Myocyte (in vitro differentiated cells): ENCODE measurements around the gene CPSF6. TPM values are rescaled to one million over a fixed set of nuclear protein-coding genes. Genes with fewer than 3 reads are reported as not detected.
"Not testable (repeated sequence)": the region's sequence is repeated elsewhere in the genome, so short reads cannot be mapped to it uniquely, and the experiment has no call there.

Source experiments
- DNase-seq: peaks from one replicate; pipeline ENCODE4 v3.0.0-alpha.2; 2012; ENCODE audit warnings: low read depth
- total RNA-seq: library from RNA; depleted of rRNA; stranded (reverse); fragments of >200 nt; gene quantifications from 2 replicates; pipeline ENCODE4 v1.2.3, GENCODE V29; 2014

Gene CPSF6
- total RNA-seq, 1 donor from 2014 or later = 23.4 TPM

GRCh38 chr12:69254862-69255261 lies 15.5 kb downstream of the CPSF6 start:
- DNase-seq = no peak

DNA sequence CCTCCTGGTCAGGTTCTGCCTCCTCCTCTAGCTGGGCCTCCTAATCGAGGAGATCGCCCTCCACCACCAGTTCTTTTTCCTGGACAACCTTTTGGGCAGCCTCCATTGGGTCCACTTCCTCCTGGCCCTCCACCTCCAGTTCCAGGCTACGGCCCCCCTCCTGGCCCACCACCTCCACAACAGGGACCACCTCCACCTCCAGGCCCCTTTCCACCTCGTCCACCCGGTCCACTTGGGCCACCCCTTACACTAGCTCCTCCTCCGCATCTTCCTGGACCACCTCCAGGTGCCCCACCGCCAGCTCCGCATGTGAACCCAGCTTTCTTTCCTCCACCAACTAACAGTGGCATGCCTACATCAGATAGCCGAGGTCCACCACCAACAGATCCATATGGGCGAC lies 19.3 kb downstream of the CPSF6 start:
- no peak for DNase-seq

- no peak for DNase-seq
Measured at GRCh38 chr12:69262264-69262974, 23.1 kb downstream of the CPSF6 start.

DNA sequence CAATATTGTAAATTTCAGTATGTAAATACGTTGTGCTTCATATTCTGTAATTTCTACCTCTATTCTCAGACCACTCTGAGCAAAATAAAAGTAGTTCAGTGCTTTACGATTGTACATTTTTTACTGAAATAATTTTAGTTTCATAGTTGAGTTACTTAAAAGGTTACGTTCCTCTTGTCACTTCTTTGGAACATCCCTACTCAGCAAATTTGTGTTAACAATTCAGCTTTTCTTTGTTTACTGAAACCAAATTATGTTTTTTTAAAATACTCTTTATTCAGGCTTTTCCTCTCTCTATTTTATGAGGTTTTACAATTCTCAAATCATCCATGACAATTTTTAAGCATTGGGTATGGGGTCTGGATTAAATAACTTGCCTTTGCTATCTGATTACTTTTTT lies 25.8 kb downstream of the CPSF6 start:
- DNase-seq = no peak

DNA sequence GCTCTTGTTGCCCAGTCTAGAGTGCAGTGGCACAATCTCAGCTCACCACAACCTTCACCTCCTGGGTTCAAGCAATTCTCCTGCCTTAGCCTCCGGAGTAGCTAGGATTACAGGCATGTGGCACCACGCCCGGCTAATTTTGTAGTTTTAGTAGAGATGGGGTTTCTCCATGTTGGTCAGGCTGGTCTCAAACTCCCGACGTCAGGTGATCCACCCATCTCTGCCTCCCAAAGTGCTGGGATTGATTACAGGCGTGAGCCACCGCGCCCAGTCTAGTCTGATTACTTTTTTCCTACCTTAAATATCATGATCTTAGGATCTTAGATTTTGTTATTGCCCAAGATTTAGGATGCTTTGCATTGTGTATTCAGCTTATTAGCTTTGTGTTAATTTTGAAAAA lies 26.3 kb downstream of the CPSF6 start:
- not testable (repeated sequence) for DNase-seq

GRCh38 chr12:69266036-69266635 lies 26.8 kb downstream of the CPSF6 start:
- DNase-seq = no peak

DNA sequence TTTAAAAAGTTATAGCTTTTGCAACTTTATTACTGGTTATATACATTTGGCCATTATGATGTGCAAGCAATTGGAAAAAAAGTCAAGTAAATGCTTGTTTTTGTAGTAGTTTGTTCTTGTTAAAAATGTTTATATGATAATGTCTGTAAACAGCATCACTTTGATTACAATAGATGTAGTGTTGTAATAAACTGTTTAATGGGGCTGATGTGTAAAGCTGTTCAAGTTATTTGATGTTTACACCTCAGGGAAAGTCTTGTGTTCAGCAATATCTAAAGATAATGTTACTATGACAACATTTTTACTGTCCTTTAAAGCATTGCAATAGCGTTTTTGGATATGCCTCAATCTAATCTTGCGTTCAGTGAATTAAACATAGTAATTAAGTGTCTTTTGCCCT lies 30.4 kb downstream of the CPSF6 start:
- no peak for DNase-seq

GRCh38 chr12:69272511-69272910 lies 33.1 kb downstream of the CPSF6 start:
- DNase-seq = no peak

GRCh38 chr12:69274861-69275260 lies 35.5 kb downstream of the CPSF6 start:
- no peak for DNase-seq

DNA sequence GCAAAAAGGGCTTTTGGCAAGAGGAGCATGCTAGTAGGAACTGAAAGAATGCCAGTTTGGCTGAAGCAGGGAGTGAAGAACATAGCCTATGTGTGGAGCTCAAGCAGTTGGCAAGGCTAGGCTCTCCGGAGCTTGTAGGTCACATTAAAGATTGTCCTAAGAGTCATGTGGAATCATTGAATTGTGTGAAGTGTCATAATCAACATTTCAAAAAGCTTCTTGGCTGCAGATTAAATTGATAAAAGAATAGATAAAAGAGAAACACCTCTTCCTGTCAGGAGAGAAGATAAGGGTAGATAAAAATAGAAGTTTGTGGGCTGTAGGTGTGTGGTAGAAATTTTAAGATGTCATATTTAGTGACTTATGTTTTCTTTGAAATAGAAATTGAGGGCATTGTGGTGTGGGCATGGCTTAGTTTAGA lies 36.1 kb downstream of the CPSF6 start:
- DNase-seq = no peak

DNA sequence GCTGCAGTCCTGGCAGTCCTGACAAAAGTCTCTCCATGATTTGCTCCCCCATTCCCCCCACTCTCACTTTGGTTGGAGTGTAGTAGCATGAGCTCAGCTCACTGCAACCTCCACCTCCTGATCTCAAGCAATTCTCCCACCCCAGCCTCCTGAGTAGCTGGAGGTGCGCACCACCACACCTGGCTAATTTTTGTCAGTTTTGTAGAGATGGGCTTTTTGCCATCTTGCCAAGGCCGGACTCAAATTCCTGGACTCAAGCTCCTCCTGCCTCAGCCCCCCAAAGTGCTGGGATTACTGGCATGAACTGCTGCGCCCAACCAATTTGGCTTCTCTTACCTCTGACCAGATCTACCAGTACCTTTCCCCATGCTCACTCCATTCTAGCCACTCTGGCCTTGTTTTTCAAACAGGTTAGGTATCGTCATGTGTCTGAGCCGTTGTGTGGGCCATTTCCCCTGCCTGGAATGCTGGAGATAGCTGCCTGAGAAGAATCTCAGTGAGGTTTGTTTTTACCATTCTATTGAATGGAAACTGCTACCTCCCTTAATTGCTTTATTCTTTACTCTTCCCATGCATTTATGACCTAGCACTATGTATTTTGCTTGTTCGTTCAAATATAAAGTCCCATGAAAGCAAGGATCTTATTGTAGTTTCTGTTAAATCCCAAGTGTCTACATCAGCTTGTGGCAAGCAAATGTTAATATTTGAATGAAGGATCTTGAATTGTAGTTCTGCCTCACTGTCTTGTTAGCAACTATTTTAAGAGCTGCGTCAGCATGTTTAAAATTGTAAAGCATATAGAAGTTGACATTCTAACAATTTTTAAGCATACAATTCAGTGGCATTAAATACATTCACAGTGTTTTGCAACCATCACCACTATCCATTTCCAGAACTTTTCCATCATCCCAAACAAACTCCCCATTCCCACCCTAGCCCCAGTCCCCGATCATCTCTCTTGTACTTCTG lies 39.7 kb downstream of the CPSF6 start:
- no peak for DNase-seq

DNA sequence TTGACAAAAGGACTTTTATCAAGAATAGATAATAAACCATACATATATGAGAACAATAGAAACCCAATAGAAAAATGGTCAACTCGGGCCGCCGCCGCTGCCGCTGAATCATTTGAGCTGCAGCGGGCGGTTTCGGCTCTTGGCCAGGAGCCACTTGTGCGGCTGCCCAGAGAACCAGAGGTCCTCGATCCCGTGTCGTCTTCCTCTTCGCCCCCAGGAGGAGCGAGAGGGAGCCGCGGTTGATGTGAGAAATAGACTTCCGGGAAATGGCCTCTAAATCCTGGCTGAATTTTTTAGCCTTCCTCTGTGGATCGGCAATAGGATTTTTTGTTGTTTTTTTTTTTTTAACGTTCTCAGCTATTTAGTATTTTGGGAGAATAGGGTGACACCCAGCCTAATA lies 44.8 kb downstream of the CPSF6 start:
- peak; percentile 86 for DNase-seq

DNA sequence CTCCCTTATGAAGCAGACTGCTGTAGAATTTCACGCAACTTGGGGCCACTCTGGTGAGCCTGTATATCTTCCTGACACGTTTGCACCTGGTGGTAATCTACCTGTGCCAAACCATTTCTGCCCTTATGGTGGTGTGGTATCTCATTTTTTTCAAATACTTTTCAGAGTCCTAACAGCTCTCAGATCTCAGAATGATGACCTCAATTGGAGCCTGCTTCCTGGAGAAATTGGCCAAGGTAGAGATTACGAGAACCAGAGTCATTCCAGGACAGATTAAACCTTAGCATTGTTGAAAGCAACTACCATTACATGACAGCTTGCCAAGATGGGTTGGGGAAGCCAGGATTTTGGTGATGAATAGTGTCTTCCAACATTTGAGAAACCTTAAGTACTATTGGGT lies 48.2 kb downstream of the CPSF6 start:
- no peak for DNase-seq

DNA sequence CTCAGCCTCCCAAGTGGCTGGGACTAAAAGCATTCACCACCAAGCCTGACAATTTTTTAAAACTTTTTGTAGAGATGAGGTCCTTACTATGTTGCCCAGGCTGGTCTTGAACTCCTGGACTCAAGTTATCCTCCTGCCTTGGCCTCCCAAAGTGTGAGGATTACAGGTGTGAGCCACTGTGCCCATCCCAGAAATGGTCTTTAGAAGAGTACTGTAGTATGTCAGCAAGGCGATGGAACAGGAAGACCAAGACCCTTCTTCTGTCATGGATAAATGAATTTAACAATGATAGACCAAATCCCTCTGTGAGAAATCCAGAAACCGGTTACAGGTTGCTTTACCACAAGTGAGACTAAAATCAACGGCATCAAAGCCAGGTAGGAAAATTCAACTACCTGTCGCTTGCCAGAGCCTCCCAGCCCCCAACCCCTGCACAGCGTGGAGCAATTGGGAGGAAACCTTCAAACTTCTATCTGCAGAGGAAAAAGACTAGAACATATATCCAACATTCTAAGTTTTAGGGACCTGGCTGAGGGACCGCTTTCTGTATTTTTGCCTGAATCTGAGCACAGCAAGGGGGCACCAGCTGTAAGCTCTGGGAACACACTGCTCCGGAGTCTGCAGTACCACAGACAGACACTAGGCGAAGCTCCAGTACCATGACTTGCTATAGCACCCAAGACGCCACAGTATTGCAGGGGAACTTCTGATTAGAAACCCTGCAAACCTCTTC lies 51.3 kb downstream of the CPSF6 start:
- peak; percentile 71 for DNase-seq

DNA sequence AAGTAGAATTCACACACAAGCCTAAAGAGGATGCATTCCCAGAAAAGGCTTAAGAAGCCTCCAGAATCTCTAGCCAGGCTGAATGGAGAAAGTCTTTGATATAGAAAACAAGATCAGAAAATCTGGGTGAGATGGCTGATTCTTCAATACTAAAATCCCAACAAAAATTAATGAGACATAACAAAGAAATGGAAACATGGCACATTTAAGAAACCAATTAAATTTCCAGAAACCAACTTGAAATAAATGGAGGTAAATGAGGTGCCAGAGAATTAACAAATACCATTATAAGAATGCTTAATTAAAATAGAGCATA lies 51.9 kb downstream of the CPSF6 start:
- DNase-seq = no peak

- DNase-seq = no peak
Measured at GRCh38 chr12:69298133-69298532, 58.8 kb downstream of the CPSF6 start.

DNA sequence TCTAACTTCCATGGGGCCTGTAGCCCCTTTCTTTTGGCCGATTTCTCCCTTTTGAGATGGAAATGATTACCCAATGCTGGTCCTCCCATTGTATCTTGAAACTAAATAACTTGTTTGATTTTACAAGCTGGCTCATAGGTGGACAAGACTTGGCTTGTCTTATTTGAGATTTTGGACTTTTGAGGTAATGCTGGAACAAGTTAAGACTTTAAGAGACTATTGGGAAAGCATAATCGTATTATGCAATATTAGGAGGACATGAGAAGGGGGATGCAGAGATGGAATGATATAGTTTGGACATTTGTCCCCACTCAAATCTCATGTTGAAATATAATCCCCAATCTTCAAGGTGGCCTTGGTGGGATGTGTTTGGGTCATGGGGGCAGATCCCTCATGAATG lies 59.6 kb downstream of the CPSF6 start:
- no peak for DNase-seq

DNA sequence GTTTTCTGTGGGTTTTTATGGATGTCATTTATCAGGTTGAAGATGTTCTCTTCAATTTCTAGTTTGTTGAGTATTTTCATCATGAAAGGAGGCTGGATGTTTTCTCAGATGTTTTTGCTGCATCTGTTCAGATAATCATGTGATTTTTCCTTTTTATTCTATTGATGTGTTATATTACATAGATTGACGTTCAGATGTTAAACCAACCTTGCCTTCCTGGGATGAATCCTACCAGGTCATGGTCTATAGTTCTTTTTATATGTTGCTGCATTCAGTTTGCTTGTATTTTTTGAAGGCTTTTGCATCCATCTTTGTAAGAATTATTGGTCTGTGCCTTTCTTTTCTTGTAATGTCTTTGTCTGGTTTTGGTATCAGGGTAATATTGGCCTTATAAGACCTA lies 64.9 kb downstream of the CPSF6 start:
- no peak for DNase-seq

- no peak for DNase-seq
Measured at GRCh38 chr12:69309461-69309860, 70.1 kb downstream of the CPSF6 start.

DNA sequence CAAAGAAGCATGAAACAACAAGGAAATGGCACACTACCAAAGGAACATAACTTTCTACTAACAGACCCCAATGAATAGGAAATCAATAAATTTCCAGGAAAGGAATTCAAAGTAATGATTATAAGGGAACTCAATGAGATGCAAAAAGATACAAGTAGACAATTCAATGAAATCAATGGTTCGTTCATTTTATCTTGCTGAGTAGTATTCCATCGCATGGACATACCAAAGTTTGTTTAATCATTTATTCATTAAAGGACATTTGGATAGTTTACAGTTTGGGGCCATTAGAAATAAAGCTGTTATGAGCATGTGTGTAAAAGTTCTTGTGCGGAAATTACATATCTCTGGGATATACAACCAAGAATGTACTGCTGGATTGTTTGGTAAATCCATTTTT lies 73.8 kb downstream of the CPSF6 start:
- DNase-seq = no peak

GRCh38 chr12:69316784-69317183 lies 77.4 kb downstream of the CPSF6 start:
- DNase-seq = not testable (repeated sequence)

DNA sequence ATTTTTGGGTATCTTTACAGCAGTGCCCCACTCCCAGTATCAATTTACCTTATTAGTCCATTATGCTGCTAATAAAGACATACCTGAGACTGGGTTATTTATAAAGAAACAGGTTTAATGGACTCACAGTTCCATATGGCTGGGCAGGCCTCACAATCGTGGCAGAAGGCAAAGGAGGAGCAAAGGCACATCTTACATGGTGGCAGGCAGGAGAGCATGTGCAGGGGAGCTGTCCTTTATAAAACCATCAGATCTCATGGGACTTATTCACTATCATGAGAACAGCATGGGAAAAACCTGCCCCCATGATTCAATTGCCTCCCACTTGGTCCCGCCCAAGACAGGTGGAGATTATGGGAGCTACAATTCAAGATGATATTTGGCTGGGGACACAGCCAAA lies 77.9 kb downstream of the CPSF6 start:
- not testable (repeated sequence) for DNase-seq
